ENCODE results near the gene GET4. TPM values are rescaled to one million over a fixed set of nuclear protein-coding genes. Genes with fewer than 3 reads are reported as not detected.

GET4 gene
- total RNA-seq, 1 donor from 2014 or later, result 17.2 TPM

DNA sequence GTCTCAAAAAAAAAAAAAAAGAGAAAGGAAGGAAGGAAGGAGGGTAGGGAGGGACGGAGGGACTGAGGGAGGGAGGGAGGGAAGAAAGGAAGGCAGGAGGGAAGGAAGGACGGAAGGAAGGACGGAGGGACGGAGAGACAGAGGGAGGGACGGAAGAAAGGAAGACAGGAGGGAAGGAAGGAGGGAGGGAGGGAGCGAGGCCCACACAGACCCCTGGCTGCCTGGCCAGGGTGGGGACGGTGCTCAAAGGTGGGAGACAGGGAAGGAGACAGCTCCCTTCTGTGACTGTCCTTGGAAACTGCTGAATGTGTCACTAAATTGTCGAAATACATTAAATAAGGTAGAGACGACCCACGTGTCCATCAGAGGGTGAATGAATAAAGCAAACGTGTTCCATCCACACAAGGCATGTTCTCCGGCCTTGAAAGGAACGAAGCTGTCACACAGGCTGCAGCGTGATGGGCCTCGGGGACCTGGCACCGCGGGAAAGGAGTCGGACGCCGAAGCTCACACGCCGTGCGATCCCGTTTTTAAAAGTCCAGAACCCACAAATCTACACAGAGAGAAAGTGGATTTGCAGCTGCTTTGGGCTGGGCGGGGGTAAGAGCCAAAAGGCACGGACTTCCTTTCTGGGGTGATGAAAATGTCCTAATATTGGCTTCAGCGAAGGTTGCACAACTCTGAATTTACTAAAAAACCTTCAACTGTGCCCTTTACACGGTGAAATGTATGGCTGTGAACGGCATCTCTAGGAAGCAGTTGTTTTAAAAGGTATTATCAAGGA is 54.8 kb downstream of the GET4 start:
- no peaks in the 10 kb centered on the region for H3K36me3 Mint-ChIP-seq
- Histone ChIP-seq H3K9me3 (ENCODE audit: low read depth) (no peaks in the 10 kb centered on the region), H3K27ac (no peak overlapping the region), H2AFZ (replicated peaks) (no peak overlapping the region), H4K20me1 (ENCODE audit: low read depth) (no peaks in the 10 kb centered on the region), H3K4me1 (no peaks in the 10 kb centered on the region), H3K27me3 (no peaks in the 10 kb centered on the region), H3K4me2 (no peak overlapping the region), H3K36me3 (no peaks in the 10 kb centered on the region), H3F3A (ENCODE audit: low read depth) (no peaks in the 10 kb centered on the region), H3K9ac (no peak overlapping the region), H3K4me3 (no peak overlapping the region), H3K79me2 (ENCODE audit: low read depth) (no peaks in the 10 kb centered on the region)
- no peak for DNase-seq (ENCODE audit: low spot score)
- H3K9me3 Mint-ChIP-seq, result no peaks in the 10 kb centered on the region
- no peak overlapping the region for H3K27ac Mint-ChIP-seq
- H3K4me3 Mint-ChIP-seq, result no peak overlapping the region
- TF ChIP-seq, protein P1, sequence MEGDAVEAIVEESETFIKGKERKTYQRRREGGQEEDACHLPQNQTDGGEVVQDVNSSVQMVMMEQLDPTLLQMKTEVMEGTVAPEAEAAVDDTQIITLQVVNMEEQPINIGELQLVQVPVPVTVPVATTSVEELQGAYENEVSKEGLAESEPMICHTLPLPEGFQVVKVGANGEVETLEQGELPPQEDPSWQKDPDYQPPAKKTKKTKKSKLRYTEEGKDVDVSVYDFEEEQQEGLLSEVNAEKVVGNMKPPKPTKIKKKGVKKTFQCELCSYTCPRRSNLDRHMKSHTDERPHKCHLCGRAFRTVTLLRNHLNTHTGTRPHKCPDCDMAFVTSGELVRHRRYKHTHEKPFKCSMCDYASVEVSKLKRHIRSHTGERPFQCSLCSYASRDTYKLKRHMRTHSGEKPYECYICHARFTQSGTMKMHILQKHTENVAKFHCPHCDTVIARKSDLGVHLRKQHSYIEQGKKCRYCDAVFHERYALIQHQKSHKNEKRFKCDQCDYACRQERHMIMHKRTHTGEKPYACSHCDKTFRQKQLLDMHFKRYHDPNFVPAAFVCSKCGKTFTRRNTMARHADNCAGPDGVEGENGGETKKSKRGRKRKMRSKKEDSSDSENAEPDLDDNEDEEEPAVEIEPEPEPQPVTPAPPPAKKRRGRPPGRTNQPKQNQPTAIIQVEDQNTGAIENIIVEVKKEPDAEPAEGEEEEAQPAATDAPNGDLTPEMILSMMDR (IDR thresholded peaks at IDR 0.05), result no peak
- TF ChIP-seq EZH2 (IDR thresholded peaks at IDR 0.05), result no peak
- no peak for TF ChIP-seq EZH2phosphoT487 (IDR thresholded peaks at IDR 0.05)
- H3K4me1 Mint-ChIP-seq, result peaks cover under 1% of the 10 kb centered on the region
- peaks cover 6% of the 10 kb centered on the region for H3K27me3 Mint-ChIP-seq (ENCODE audit: insufficient read depth, low read depth)

GRCh38 chr7:931871-932650 is 55.7 kb downstream of the GET4 start:
- no peak for DNase-seq (ENCODE audit: low spot score)
- no peaks in the 10 kb centered on the region for H3K4me1 ChIP-seq
- H3K27ac ChIP-seq, result no peak overlapping the region
- TF ChIP-seq EZH2phosphoT487 (IDR thresholded peaks at IDR 0.05), result no peak
- TF ChIP-seq, protein P1 (IDR thresholded peaks at IDR 0.05), result no peak
- TF ChIP-seq EZH2 (IDR thresholded peaks at IDR 0.05), result no peak
- peaks cover 4% of the 10 kb centered on the region for H3K4me1 Mint-ChIP-seq
- H3K4me2 ChIP-seq, result no peak overlapping the region
- H3K27ac Mint-ChIP-seq, result no peak overlapping the region
- peaks cover 6% of the 10 kb centered on the region for H3K27me3 Mint-ChIP-seq (ENCODE audit: insufficient read depth, low read depth)
- H3K9me3 Mint-ChIP-seq, result no peaks in the 10 kb centered on the region
- no peaks in the 10 kb centered on the region for H3K9me3 ChIP-seq (ENCODE audit: low read depth)
- H3K4me3 Mint-ChIP-seq, result no peak overlapping the region
- H3K27me3 ChIP-seq, result no peaks in the 10 kb centered on the region
- H3K36me3 ChIP-seq, result no peaks in the 10 kb centered on the region
- H3K9ac ChIP-seq, result no peak overlapping the region
- H4K20me1 ChIP-seq (ENCODE audit: low read depth), result no peaks in the 10 kb centered on the region
- no peak overlapping the region for H3K4me3 ChIP-seq
- no peaks in the 10 kb centered on the region for H3K79me2 ChIP-seq (ENCODE audit: low read depth)
- no peaks in the 10 kb centered on the region for H3K36me3 Mint-ChIP-seq
- H2AFZ ChIP-seq (replicated peaks), result no peak overlapping the region
- H3F3A ChIP-seq (ENCODE audit: low read depth), result no peaks in the 10 kb centered on the region

- Histone ChIP-seq H3K27ac (no peak overlapping the region), H3K79me2 (ENCODE audit: low read depth) (no peaks in the 10 kb centered on the region), H3K9me3 (ENCODE audit: low read depth) (no peaks in the 10 kb centered on the region), H3K4me3 (no peak overlapping the region), H2AFZ (replicated peaks) (no peak overlapping the region), H4K20me1 (ENCODE audit: low read depth) (no peaks in the 10 kb centered on the region), H3K27me3 (no peaks in the 10 kb centered on the region), H3K36me3 (no peaks in the 10 kb centered on the region), H3K4me1 (no peaks in the 10 kb centered on the region), H3K9ac (no peak overlapping the region), H3K4me2 (no peak overlapping the region), H3F3A (ENCODE audit: low read depth) (no peaks in the 10 kb centered on the region)
- TF ChIP-seq EZH2phosphoT487 (IDR thresholded peaks at IDR 0.05), result no peak
- TF ChIP-seq EZH2 (IDR thresholded peaks at IDR 0.05), result no peak
- TF ChIP-seq, protein P1 (IDR thresholded peaks at IDR 0.05), result no peak
- Mint-ChIP-seq H3K4me1 (peaks cover 4% of the 10 kb centered on the region), H3K27ac (no peak overlapping the region), H3K36me3 (no peaks in the 10 kb centered on the region), H3K27me3 (ENCODE audit: insufficient read depth, low read depth) (peaks cover 6% of the 10 kb centered on the region), H3K9me3 (no peaks in the 10 kb centered on the region), H3K4me3 (no peak overlapping the region)
- DNase-seq (ENCODE audit: low spot score), result no peak
These were observed 56.3 kb downstream of the GET4 start for GRCh38 chr7:932651-932975.
